Vagina (tissue), 2 donors: ENCODE data around the gene CDK5RAP3. TPM values are rescaled to one million over a fixed set of nuclear protein-coding genes. Genes with fewer than 3 reads are reported as not detected.

Experiments
- DNase-seq, 2 donors: peaks; one replicate each; pipeline ENCODE4 v3.0.0-alpha.2; 2017; ENCODE audit errors: extremely low spot score in 2 of 2
- H3K27ac ChIP-seq: fragments of 200-600 bp; sonication (generic); one replicate; pipeline ENCODE4 v1.5.1; 2019
- H3K27me3 ChIP-seq: fragments of 200-600 bp; sonication (generic); one replicate; pipeline ENCODE4 v1.5.1; 2019
- H3K36me3 ChIP-seq, 2 donors: fragments of 200-600 bp; sonication (generic); one replicate each; pipeline ENCODE4 v1.5.1; 2017 to 2019
- H3K4me1 ChIP-seq: fragments of 200-600 bp; sonication (generic); one replicate; pipeline ENCODE4 v1.5.1; 2019
- H3K4me3 ChIP-seq, 2 donors: fragments of 200-600 bp; sonication (generic); 1 replicate in 1 of 2; 2 replicates in 1 of 2; pipeline ENCODE4 v1.5.1; 2016 to 2019
- H3K9me3 ChIP-seq: fragments of 200-600 bp; sonication (generic); one replicate; pipeline ENCODE4 v1.5.1; 2019
- POLR2A ChIP-seq, 2 donors: fragments of 450-650 bp; IDR thresholded peaks; one replicate each; pipeline ENCODE4 v1.6.1; 2017; ENCODE audit warnings: antibody characterized with exemption in 2 of 2, mild to moderate bottlenecking in 2 of 2, moderate library complexity in 2 of 2
- POLR2AphosphoS5 ChIP-seq, 2 donors: sonication (generic); formaldehyde crosslinking; IDR thresholded peaks; one replicate each; pipeline ENCODE4 v1.9.0; 2017; ENCODE audit warnings: antibody characterized with exemption in 2 of 2, mild to moderate bottlenecking in 2 of 2, low read depth in 1 of 2; ENCODE audit not compliant: insufficient read depth in 1 of 2
- intact Hi-C: fragments of 100-400 bp; cut with DNase I; formaldehyde crosslinking; loops from one replicate; pipeline ENCODE4 v1.15.1; 2023
- total RNA-seq: library from RNA; depleted of rRNA; stranded (reverse); fragments of >200 nt; gene quantifications from one replicate; pipeline ENCODE4 v1.2.3, GENCODE V29; 2016
- TF ChIP-seq, protein P1 (sequence below), 3 experiments: fragments of 450-650 bp in 2 of 3; fragments of 200-600 bp in 1 of 3; sonication (generic) in 1 of 3; IDR thresholded peaks; one replicate each; pipeline ENCODE4 v1.5.1; 2017 to 2019; ENCODE audit warnings: antibody characterized with exemption in 3 of 3, mild to moderate bottlenecking in 2 of 3, moderate library complexity in 2 of 3

CDK5RAP3 gene, protein sequence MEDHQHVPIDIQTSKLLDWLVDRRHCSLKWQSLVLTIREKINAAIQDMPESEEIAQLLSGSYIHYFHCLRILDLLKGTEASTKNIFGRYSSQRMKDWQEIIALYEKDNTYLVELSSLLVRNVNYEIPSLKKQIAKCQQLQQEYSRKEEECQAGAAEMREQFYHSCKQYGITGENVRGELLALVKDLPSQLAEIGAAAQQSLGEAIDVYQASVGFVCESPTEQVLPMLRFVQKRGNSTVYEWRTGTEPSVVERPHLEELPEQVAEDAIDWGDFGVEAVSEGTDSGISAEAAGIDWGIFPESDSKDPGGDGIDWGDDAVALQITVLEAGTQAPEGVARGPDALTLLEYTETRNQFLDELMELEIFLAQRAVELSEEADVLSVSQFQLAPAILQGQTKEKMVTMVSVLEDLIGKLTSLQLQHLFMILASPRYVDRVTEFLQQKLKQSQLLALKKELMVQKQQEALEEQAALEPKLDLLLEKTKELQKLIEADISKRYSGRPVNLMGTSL
- total RNA-seq, result 144 TPM

DNA sequence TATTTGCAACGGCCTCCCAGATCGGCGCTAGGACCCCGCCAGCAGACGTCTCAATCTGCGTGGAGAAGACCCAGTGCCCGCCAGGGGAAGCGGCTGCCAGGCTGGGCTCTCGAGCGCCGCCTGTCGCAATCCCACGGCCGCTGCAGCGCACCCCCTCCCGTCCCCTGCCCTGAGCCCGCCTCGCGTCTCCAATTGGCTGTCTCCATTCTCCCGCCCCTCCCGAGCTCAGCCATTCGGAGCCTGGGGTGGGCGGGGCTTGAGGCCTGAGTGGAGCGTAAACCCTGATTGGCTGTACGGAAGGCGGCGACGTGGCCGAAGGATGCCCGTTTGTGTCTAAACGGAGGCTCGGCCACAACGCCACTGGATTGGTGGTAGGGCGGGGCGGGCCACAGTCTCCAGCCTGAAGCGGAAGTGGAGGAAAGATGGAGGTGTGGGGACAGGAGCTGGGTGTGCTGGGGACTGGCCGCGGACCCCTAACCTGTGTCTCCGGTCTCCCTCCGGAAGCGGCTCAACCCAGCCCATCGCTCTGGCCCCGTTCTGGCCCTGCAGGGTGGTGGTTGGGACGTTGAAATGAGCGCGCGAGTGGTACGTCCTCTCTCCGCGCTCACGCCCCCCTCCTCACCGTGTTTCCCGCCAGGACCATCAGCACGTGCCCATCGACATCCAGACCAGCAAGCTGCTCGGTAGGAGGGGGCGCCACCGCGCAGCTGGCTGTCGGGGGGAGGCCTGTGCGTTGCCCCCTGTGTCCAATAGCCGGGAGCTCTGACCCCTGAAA lies at the start of gene CDK5RAP3:
Gene CDK5RAP3, plus strand, starts transcription at position 389 of the 775 bp plus-strand sequence. Its CDS starts 34 bp downstream, at position 423.
- intact Hi-C loops, result no loop called here
- TF ChIP-seq POLR2AphosphoS5 (IDR thresholded peaks at IDR 0.05; ENCODE audit: insufficient read depth in 1 of 2, low read depth in 1 of 2) (peak; percentile 91 to 95), POLR2A (IDR thresholded peaks at IDR 0.05) (peak in 1 of 2 donors; percentile 24)
- TF ChIP-seq, protein P1, sequence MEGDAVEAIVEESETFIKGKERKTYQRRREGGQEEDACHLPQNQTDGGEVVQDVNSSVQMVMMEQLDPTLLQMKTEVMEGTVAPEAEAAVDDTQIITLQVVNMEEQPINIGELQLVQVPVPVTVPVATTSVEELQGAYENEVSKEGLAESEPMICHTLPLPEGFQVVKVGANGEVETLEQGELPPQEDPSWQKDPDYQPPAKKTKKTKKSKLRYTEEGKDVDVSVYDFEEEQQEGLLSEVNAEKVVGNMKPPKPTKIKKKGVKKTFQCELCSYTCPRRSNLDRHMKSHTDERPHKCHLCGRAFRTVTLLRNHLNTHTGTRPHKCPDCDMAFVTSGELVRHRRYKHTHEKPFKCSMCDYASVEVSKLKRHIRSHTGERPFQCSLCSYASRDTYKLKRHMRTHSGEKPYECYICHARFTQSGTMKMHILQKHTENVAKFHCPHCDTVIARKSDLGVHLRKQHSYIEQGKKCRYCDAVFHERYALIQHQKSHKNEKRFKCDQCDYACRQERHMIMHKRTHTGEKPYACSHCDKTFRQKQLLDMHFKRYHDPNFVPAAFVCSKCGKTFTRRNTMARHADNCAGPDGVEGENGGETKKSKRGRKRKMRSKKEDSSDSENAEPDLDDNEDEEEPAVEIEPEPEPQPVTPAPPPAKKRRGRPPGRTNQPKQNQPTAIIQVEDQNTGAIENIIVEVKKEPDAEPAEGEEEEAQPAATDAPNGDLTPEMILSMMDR (IDR thresholded peaks at IDR 0.05), result peak; percentile 85 to 95 (median 89)
- peaks cover 0 to 24% of the 10 kb centered on the region in 2 donors for H3K36me3 ChIP-seq
- H3K27me3 ChIP-seq, result no peaks in the 10 kb centered on the region
- peaks cover 42% of the 10 kb centered on the region for H3K4me1 ChIP-seq
- DNase-seq, result peak; percentile 99 to 100
- H3K27ac ChIP-seq, result peak within 1 kb of the TSS; percentile 65
- H3K4me3 ChIP-seq, result peak within 1 kb of the TSS; percentile 80 to 84
- no peaks in the 10 kb centered on the region for H3K9me3 ChIP-seq

DNA sequence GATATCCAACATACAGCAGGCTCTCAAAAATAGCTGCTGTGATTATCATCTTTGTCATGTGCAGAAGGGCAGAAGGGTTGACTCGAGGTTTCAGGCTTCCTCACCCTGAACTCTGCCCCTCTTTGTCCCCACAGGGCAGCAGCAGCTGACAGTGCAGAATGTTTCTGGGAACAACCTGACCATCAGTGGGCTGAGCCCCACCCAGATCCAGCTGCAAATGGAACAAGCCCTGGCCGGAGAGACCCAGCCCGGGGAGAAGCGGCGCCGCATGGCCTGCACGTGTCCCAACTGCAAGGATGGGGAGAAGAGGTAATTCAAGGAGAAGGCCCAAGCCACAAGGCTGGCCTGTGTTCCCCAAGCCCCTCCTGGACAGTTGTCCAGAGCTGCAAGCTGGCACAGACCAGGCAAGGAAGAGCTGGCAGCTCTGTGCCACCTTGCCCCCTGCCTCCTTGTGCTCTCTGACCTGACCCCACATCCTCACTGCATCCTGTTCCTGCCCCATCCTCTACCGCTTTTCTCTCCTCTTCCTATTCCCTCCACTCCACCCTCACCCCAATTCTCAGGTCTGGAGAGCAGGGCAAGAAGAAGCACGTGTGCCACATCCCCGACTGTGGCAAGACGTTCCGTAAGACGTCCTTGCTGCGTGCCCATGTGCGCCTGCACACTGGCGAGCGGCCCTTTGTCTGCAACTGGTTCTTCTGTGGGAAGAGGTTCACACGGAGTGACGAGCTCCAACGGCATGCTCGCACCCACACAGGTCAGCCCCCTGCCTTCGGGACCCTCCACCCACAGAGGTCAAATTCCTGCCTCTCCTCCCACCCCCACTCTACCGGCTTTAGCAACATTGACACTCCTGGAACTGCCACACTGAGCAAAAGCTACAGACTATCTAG lies 45.9 kb upstream of the CDK5RAP3 start:
- H3K36me3 ChIP-seq, result peaks cover 3 to 55% of the 10 kb centered on the region in 2 donors

DNA sequence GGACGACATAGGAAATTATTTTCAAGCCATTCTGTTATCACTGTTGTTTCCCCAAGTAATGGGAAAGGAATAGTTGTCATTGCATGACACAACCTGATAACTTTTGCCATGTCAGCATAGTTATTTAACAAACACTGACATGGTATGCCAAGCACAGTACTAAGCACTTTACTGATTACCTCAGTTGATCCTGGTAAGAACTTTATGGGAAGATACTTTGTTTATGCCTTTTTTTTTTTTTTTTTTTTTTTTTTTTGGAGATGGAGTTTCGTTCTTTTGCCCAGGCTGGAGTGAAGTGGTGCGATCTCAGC lies 45.3 kb upstream of the CDK5RAP3 start:
- Histone ChIP-seq H3K27me3 (no peaks in the 10 kb centered on the region), H3K4me1 (no peaks in the 10 kb centered on the region), H3K36me3 (peaks cover 3 to 56% of the 10 kb centered on the region in 2 donors), H3K4me3 (no peak overlapping the region), H3K27ac (no peak overlapping the region), H3K9me3 (no peaks in the 10 kb centered on the region)
- no peak for DNase-seq
- intact Hi-C loops, result no loop called here
- TF ChIP-seq, protein P1 (IDR thresholded peaks at IDR 0.05), result no peak

More for the DNA sequence above, 45.9 kb upstream of the CDK5RAP3 start:
- Histone ChIP-seq H3K4me3 (no peak overlapping the region), H3K27ac (no peak overlapping the region), H3K4me1 (no peaks in the 10 kb centered on the region), H3K27me3 (no peaks in the 10 kb centered on the region), H3K9me3 (no peaks in the 10 kb centered on the region)
- no peak for DNase-seq
- no peak for TF ChIP-seq POLR2A (IDR thresholded peaks at IDR 0.05)
- no peak for TF ChIP-seq POLR2AphosphoS5 (IDR thresholded peaks at IDR 0.05; ENCODE audit: insufficient read depth in 1 of 2, low read depth in 1 of 2)
- intact Hi-C loops, result no loop called here

DNA sequence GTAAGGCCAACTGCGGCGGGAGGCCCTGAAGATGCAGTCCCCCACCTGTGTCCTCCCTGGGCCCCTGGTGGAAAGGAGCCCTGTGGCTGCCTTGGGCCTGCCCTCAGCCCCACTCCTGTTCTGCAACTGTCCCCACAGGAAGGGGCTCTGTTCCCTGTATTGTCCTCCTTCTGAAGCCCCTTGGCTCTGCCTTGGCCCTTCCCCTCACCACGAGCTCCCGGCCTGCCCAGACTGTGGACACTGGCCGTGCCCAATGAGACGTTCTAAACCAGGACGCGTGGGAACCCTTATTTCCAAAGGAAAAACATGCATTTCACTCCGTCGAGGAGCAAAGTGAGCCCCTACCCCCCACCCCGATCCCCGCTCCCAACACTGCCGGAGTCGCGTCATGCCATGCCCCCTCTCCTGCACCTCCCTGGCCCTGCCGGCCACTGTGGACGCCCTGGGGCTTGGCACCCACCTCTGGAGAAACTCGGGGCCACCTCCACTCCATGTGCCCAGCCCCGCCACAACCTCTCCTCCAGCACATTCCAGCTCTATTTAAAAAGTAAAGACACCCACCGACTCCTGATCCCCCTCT lies 43.0 kb upstream of the CDK5RAP3 start:
- peaks cover 3 to 53% of the 10 kb centered on the region in 2 donors for H3K36me3 ChIP-seq

DNA sequence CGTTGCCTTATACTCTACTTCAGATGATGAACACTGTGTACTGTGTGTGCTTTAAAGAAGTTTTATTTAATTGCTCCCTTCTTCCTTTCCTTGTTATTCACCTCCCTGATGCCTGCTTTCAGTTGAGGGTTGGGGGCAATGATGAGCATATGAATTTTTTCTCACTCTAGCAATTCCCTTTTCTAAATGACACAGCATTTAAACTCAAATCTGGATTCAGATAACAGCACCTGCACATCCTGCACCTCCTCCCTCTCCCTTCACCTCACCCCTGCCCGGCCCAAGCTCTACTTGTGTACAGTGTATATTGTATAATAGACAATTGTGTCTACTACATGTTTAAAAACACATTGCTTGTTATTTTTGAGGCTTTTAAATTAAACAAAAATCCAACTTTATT lies 42.5 kb upstream of the CDK5RAP3 start:
- DNase-seq, result no peak

More for the DNA sequence above, 43.0 kb upstream of the CDK5RAP3 start:
- no peaks in the 10 kb centered on the region for H3K27me3 ChIP-seq
- TF ChIP-seq POLR2A (IDR thresholded peaks at IDR 0.05), result no peak
- intact Hi-C loops, result no loop called here
- DNase-seq, result no peak
- H3K4me1 ChIP-seq, result no peaks in the 10 kb centered on the region
- no peak overlapping the region for H3K4me3 ChIP-seq
- no peak overlapping the region for H3K27ac ChIP-seq
- no peaks in the 10 kb centered on the region for H3K9me3 ChIP-seq

More for the DNA sequence above, 42.5 kb upstream of the CDK5RAP3 start:
- Histone ChIP-seq H3K27me3 (no peaks in the 10 kb centered on the region), H3K4me3 (no peak overlapping the region), H3K4me1 (no peaks in the 10 kb centered on the region), H3K9me3 (no peaks in the 10 kb centered on the region), H3K36me3 (peaks cover 3 to 48% of the 10 kb centered on the region in 2 donors), H3K27ac (no peak overlapping the region)
- intact Hi-C loops, result no loop called here
- TF ChIP-seq POLR2AphosphoS5 (IDR thresholded peaks at IDR 0.05; ENCODE audit: insufficient read depth in 1 of 2, low read depth in 1 of 2), result no peak
- TF ChIP-seq, protein P1 (IDR thresholded peaks at IDR 0.05), result no peak
- TF ChIP-seq POLR2A (IDR thresholded peaks at IDR 0.05), result no peak
